WTC11 (cell line): Measurements from ENCODE around the gene IGFBPL1. TPM values are rescaled to one million over a fixed set of nuclear protein-coding genes. Genes with fewer than 3 reads are reported as not detected.
A peak's percentile ranks its signal among the peaks of the same experiment; 100 is the strongest.

Source experiments
- ATAC-seq: fragments of 200-7000 bp; cut with Tn5 transposase; 2 replicates; pipeline ENCODE4 v1.10.0; 2021; ENCODE audit warnings: mild to moderate bottlenecking, moderate library complexity
- CTCF ChIA-PET: fragments of 300-600 bp; sonication (Branson Sonifier 250); formaldehyde crosslinking; loops from one replicate; lab custom pipeline; 2021; ENCODE audit warnings: antibody characterized with exemption; lab: Charles Lee
- POLR2A ChIA-PET: fragments of 350-600 bp; sonication (Branson Sonifier 250); formaldehyde crosslinking; loops from one replicate; lab custom pipeline; 2021; ENCODE audit warnings: antibody characterized with exemption; lab: Charles Lee
- DNase-seq: peaks from one replicate; pipeline ENCODE4 v3.0.0; 2021; ENCODE audit warnings: low spot score
- H3K27ac Mint-ChIP-seq: 2 replicates; pipeline ENCODE4 v1.8.0; 2021; ENCODE audit warnings: mixed read lengths
- H3K27me3 Mint-ChIP-seq: 2 replicates; pipeline ENCODE4 v1.8.0; 2021; ENCODE audit warnings: low read depth, mild to moderate bottlenecking, moderate library complexity, mixed read lengths
- H3K36me3 Mint-ChIP-seq: 2 replicates; pipeline ENCODE4 v1.8.0; 2021; ENCODE audit warnings: mixed read lengths
- H3K4me1 Mint-ChIP-seq: 2 replicates; pipeline ENCODE4 v1.8.0; 2022; ENCODE audit warnings: mixed read lengths
- H3K4me3 Mint-ChIP-seq: 2 replicates; pipeline ENCODE4 v1.8.0; 2021; ENCODE audit warnings: mild to moderate bottlenecking, moderate library complexity, mixed read lengths
- H3K9me3 Mint-ChIP-seq: 2 replicates; pipeline ENCODE4 v1.8.0; 2021; ENCODE audit warnings: mixed read lengths
- ATF1 ChIP-seq: sonication (generic); formaldehyde crosslinking; IDR thresholded peaks from 2 replicates; pipeline ENCODE4 v1.8.1; 2023; ENCODE audit warnings: mild to moderate bottlenecking, moderate library complexity, missing genetic modification reagents
- CREM ChIP-seq: sonication (generic); formaldehyde crosslinking; IDR thresholded peaks from 2 replicates; pipeline ENCODE4 v1.8.1; 2022; ENCODE audit warnings: mild to moderate bottlenecking, missing genetic modification reagents, moderate library complexity
- CTCF ChIP-seq: fragments of 200-600 bp; IDR thresholded peaks from 2 replicates; pipeline ENCODE4 v1.8.0; 2022; ENCODE audit warnings: antibody characterized with exemption
- E2F5 ChIP-seq: sonication (generic); formaldehyde crosslinking; IDR thresholded peaks from 2 replicates; pipeline ENCODE4 v1.8.1; 2022; ENCODE audit warnings: mild to moderate bottlenecking, moderate library complexity, missing genetic modification reagents
- ELF4 ChIP-seq: sonication (generic); formaldehyde crosslinking; IDR thresholded peaks from 2 replicates; pipeline ENCODE4 v1.8.1; 2022; ENCODE audit warnings: low read depth, mild to moderate bottlenecking, moderate library complexity, missing genetic modification reagents
- FOXP4 ChIP-seq: sonication (generic); formaldehyde crosslinking; IDR thresholded peaks from 2 replicates; pipeline ENCODE4 v1.8.0; 2022; ENCODE audit warnings: mild to moderate bottlenecking, missing genetic modification reagents
- JAZF1 ChIP-seq: fragments of 250-450 bp; sonication (Bioruptor Pico); IDR thresholded peaks from 2 replicates; pipeline ENCODE4 v1.9.0; 2021; ENCODE audit warnings: moderate library complexity, mild to moderate bottlenecking, inconsistent platforms
- RELA ChIP-seq: sonication (generic); formaldehyde crosslinking; IDR thresholded peaks from 2 replicates; pipeline ENCODE4 v1.8.1; 2022; ENCODE audit warnings: missing genetic modification reagents, mild to moderate bottlenecking, borderline replicate concordance
- SP1 ChIP-seq: sonication (generic); formaldehyde crosslinking; conservative IDR thresholded peaks from 2 replicates; pipeline ENCODE4 v1.8.1; 2022; ENCODE audit warnings: missing genetic modification reagents
- ZNF121 ChIP-seq: sonication (generic); formaldehyde crosslinking; IDR thresholded peaks from 2 replicates; pipeline ENCODE4 v1.8.0; 2023; ENCODE audit warnings: missing genetic modification reagents
- ZNF219 ChIP-seq: sonication (generic); formaldehyde crosslinking; IDR thresholded peaks from 2 replicates; pipeline ENCODE4 v1.8.0; 2023; ENCODE audit warnings: missing genetic modification reagents, mild to moderate bottlenecking, borderline replicate concordance
- ZNF423 ChIP-seq: fragments of 250-450 bp; sonication (Bioruptor Pico); IDR thresholded peaks from 2 replicates; pipeline ENCODE4 v2.1.2; 2022; ENCODE audit warnings: mild to moderate bottlenecking, moderate library complexity
- ZNF532 ChIP-seq: fragments of 250-450 bp; sonication (Bioruptor Pico); IDR thresholded peaks from 2 replicates; pipeline ENCODE4 v1.9.0; 2021; ENCODE audit warnings: mild to moderate bottlenecking, borderline replicate concordance
- total RNA-seq: library from RNA; stranded (reverse); gene quantifications from 3 replicates; pipeline ENCODE4 v1.2.3, GENCODE V29; 2021

The IGFBPL1 gene
- total RNA-seq, 1 experiment from 2014 or later, result 36.7 TPM

GRCh38 chr9:38362852-38363588, 61.2 kb downstream of the IGFBPL1 start:
- H3K27ac Mint-ChIP-seq, result no peak overlapping the region
- ChIA-PET CTCF (interaction anchor here (2.0 kb wide), 1 partner anchor 449 kb away, joined by 9 read pairs; no protein-coding TSS in a partner anchor), POLR2A (no interaction called here)
- peak; percentile 6; the same call in 1 of the 2 replicates for TF ChIP-seq CTCF
- no peak for TF ChIP-seq RELA (CRISPR knock-in tag)
- TF ChIP-seq E2F5 (CRISPR knock-in tag), result no peak
- no peak for TF ChIP-seq ZNF219
- TF ChIP-seq ATF1 (CRISPR knock-in tag), result no peak
- no peaks in the 10 kb centered on the region for H3K4me1 Mint-ChIP-seq
- no peaks in the 10 kb centered on the region for H3K9me3 Mint-ChIP-seq
- H3K36me3 Mint-ChIP-seq, result no peaks in the 10 kb centered on the region
- ATAC-seq, result no peak
- no peaks in the 10 kb centered on the region; the same call in 1 of the 2 replicates for H3K27me3 Mint-ChIP-seq
- DNase-seq, result no peak
- H3K4me3 Mint-ChIP-seq, result no peak overlapping the region

GRCh38 chr9:38361473-38361850, 62.8 kb downstream of the IGFBPL1 start:
- CTCF ChIA-PET, result interaction anchor here (1.8 kb wide), 1 partner anchor 26 kb away, joined by 4 read pairs; no protein-coding TSS in a partner anchor
- no peak for ATAC-seq
- H3K9me3 Mint-ChIP-seq, result no peaks in the 10 kb centered on the region

More at GRCh38 chr9:38361473-38361850, 62.8 kb downstream of the IGFBPL1 start:
- no peak for DNase-seq
- Mint-ChIP-seq H3K27me3 (no peaks in the 10 kb centered on the region; the same call in 1 of the 2 replicates), H3K4me3 (no peak overlapping the region), H3K4me1 (no peaks in the 10 kb centered on the region), H3K27ac (no peak overlapping the region), H3K36me3 (no peaks in the 10 kb centered on the region)
- POLR2A ChIA-PET, result no interaction called here
- no peak for TF ChIP-seq SP1
- no peak for TF ChIP-seq ZNF423 (CRISPR knock-in tag)
- no peak for TF ChIP-seq JAZF1 (CRISPR knock-in tag)
- no peak for TF ChIP-seq ELF4 (CRISPR knock-in tag)
- no peak for TF ChIP-seq ZNF532 (CRISPR knock-in tag)
- no peak for TF ChIP-seq FOXP4 (CRISPR knock-in tag)
- no peak for TF ChIP-seq CREM
- no peak for TF ChIP-seq ZNF121 (CRISPR knock-in tag)
